Cerebellar nuclear complex (tissue), 1 donor: ENCODE results near the gene EEF1E1.

Source experiments
- DNase-seq, 2 experiments: peaks; one replicate each; lab custom pipeline; 2025; lab: John Stamatoyannopoulos, UW

EEF1E1 gene

GRCh38 chr6:8087870-8088754, 14.2 kb downstream of the EEF1E1 start:
- DNase-seq, result no peak

- DNase-seq, result no peak
These were observed 15.5 kb downstream of the EEF1E1 start for GRCh38 chr6:8086755-8087306.

GRCh38 chr6:8085053-8085511, 17.3 kb downstream of the EEF1E1 start:
- DNase-seq, result no peak

GRCh38 chr6:8084586-8084985, 17.8 kb downstream of the EEF1E1 start:
- DNase-seq, result no peak

- DNase-seq, result no peak
These were observed 19.1 kb downstream of the EEF1E1 start for GRCh38 chr6:8082954-8083858.

GRCh38 chr6:8082572-8082953, 19.8 kb downstream of the EEF1E1 start:
- no peak for DNase-seq

- DNase-seq, result no peak
These were observed 21.8 kb downstream of the EEF1E1 start for GRCh38 chr6:8080362-8081151.

GRCh38 chr6:8079126-8079525, 23.2 kb downstream of the EEF1E1 start:
- no peak for DNase-seq

- DNase-seq, result no peak
These were observed 24.4 kb downstream of the EEF1E1 start for GRCh38 chr6:8077991-8078390.

GRCh38 chr6:8075704-8076103, 26.6 kb downstream of the EEF1E1 start:
- no peak for DNase-seq

GRCh38 chr6:8075185-8075584, 27.2 kb downstream of the EEF1E1 start:
- no peak for DNase-seq

- no peak for DNase-seq
These were observed 28.1 kb downstream of the EEF1E1 start for GRCh38 chr6:8074213-8074612.

- DNase-seq, result no peak
These were observed 28.6 kb downstream of the EEF1E1 start for GRCh38 chr6:8073758-8074157.

GRCh38 chr6:8070718-8071117, 31.6 kb downstream of the EEF1E1 start:
- no peak for DNase-seq

GRCh38 chr6:8069631-8070284, 32.6 kb downstream of the EEF1E1 start:
- DNase-seq, result no peak

- DNase-seq, result no peak
These were observed 33.2 kb downstream of the EEF1E1 start for GRCh38 chr6:8069151-8069550.

- DNase-seq, result no peak
These were observed 36.2 kb downstream of the EEF1E1 start for GRCh38 chr6:8066108-8066507.

- no peak for DNase-seq
These were observed 36.8 kb downstream of the EEF1E1 start for GRCh38 chr6:8065519-8065911.

- no peak for DNase-seq
These were observed 37.5 kb downstream of the EEF1E1 start for GRCh38 chr6:8064638-8065518.
